Prostate gland (tissue), 2 donors: ENCODE results near the gene IL12RB2. TPM values are rescaled to one million over a fixed set of nuclear protein-coding genes. Genes with fewer than 3 reads are reported as not detected.
"Not testable (repeated sequence)": the region's sequence is repeated elsewhere in the genome, so short reads cannot be mapped to it uniquely, and the experiment has no call there.

Source experiments
- DNase-seq: peaks from one replicate; pipeline ENCODE4 v3.0.0-alpha.2; 2019; ENCODE audit warnings: low spot score
- H3K27ac ChIP-seq, 2 donors: fragments of 200-600 bp; sonication (generic); 2 replicates each; pipeline ENCODE4 v1.5.1; 2017 to 2019
- H3K27me3 ChIP-seq: fragments of 200-600 bp; sonication (generic); replicated peaks from 2 replicates; pipeline ENCODE4 v1.5.1; 2019; ENCODE audit not compliant: insufficient read depth
- H3K36me3 ChIP-seq, 2 donors: fragments of 200-600 bp; sonication (generic); 1 replicate in 1 of 2; 2 replicates in 1 of 2; pipeline versions ENCODE4 v1.5.1 to v1.8.1; 2017 to 2019
- H3K4me1 ChIP-seq: fragments of 200-600 bp; sonication (generic); replicated peaks from 2 replicates; pipeline ENCODE4 v1.5.1; 2019
- H3K4me3 ChIP-seq, 2 donors: fragments of 200-600 bp; sonication (generic); 2 replicates each; pipeline ENCODE4 v1.5.1; 2017 to 2019
- H3K9me3 ChIP-seq: fragments of 200-600 bp; sonication (generic); 2 replicates; pipeline ENCODE4 v1.5.1; 2017
- POLR2A ChIP-seq: fragments of 450-650 bp; IDR thresholded peaks from one replicate; pipeline ENCODE4 v1.6.1; 2016; ENCODE audit warnings: antibody characterized with exemption, mild to moderate bottlenecking
- POLR2AphosphoS5 ChIP-seq: sonication (generic); formaldehyde crosslinking; IDR thresholded peaks from one replicate; pipeline ENCODE4 v1.6.1; 2017; ENCODE audit warnings: antibody characterized with exemption
- WGBS: methylation state at CpG from one replicate; pipeline ENCODE4 v1.1.5; 2018; 5-methylcytosine and 5-hydroxymethylcytosine counted together
- intact Hi-C: fragments of 100-400 bp; cut with DNase I; formaldehyde crosslinking; loops from one replicate; pipeline ENCODE4 v1.14.2; 2022
- small RNA-seq, 2 donors: library from RNA; depleted of rRNA; stranded (forward); fragments of <200 nt; gene quantifications; one replicate each; pipeline ENCODE3, GENCODE V24; 2016
- total RNA-seq, 2 donors: library from RNA; depleted of rRNA; stranded (reverse); fragments of >200 nt; gene quantifications; one replicate each; pipeline ENCODE4 v1.1.0, GENCODE V29; 2016
- TF ChIP-seq, protein P1 (sequence below), 4 experiments: fragments of 200-600 bp in 2 of 4; fragments of 450-650 bp in 2 of 4; sonication (generic) in 2 of 4; IDR thresholded peaks; 1 replicate in 3 of 4; 2 replicates in 1 of 4; pipeline ENCODE4 v1.5.1; 2016 to 2019; ENCODE audit warnings: antibody characterized with exemption in 4 of 4, mild to moderate bottlenecking in 2 of 4, moderate library complexity in 2 of 4

IL12RB2 gene
- total RNA-seq, 2 donors from 2014 or later: 0.18 to 1.6 TPM

DNA sequence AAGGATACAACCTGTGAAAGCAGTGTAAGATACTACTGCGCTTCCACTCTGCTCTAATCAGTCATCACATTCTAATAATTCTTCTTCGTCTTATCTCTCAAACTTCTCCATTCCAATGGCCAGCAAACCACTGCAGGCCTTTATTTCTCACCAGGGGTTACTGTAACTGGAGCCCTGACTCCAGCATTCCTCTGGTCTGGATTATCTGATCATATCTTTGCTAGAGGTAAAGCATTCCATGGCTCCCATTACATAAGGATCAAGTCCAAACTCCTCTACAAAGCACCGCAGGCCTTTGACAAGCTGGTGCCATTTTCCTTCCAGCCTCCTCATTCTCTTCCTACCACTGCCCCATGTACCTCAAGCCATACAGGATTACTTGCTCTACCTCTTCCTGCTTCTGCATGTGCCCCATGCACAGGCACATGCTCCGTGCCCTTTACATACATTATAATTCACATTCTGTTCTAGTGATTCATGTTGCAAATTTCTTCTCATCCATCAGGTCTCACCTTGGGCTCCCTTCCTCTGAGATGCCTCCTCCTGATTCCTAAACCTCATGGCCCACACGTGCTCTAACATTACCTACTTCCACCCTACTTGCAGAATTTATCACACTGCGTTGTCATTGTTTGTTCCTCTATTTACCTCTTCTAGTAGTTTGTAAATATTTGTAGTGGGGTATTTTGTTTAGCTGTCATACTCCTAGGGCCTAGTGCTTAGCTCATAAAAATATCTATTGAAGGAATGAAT, 131.8 kb downstream of the IL12RB2 start:
- DNase-seq: no peak
- Histone ChIP-seq H3K36me3 (no peaks in the 10 kb centered on the region), H3K4me1 (no peaks in the 10 kb centered on the region), H3K27me3 (no peaks in the 10 kb centered on the region), H3K4me3 (no peak overlapping the region), H3K27ac (no peak overlapping the region), H3K9me3 (no peaks in the 10 kb centered on the region)
- intact Hi-C loops: loop anchor here (10.0 kb wide), 1 partner anchor 315 kb away; no protein-coding TSS in a partner anchor
- TF ChIP-seq, protein P1, sequence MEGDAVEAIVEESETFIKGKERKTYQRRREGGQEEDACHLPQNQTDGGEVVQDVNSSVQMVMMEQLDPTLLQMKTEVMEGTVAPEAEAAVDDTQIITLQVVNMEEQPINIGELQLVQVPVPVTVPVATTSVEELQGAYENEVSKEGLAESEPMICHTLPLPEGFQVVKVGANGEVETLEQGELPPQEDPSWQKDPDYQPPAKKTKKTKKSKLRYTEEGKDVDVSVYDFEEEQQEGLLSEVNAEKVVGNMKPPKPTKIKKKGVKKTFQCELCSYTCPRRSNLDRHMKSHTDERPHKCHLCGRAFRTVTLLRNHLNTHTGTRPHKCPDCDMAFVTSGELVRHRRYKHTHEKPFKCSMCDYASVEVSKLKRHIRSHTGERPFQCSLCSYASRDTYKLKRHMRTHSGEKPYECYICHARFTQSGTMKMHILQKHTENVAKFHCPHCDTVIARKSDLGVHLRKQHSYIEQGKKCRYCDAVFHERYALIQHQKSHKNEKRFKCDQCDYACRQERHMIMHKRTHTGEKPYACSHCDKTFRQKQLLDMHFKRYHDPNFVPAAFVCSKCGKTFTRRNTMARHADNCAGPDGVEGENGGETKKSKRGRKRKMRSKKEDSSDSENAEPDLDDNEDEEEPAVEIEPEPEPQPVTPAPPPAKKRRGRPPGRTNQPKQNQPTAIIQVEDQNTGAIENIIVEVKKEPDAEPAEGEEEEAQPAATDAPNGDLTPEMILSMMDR (IDR thresholded peaks at IDR 0.05): no peak
- TF ChIP-seq POLR2AphosphoS5: no peak
- no peak for TF ChIP-seq POLR2A
- 86% methylated on average over 6 of the region's 6 CpGs for WGBS

DNA sequence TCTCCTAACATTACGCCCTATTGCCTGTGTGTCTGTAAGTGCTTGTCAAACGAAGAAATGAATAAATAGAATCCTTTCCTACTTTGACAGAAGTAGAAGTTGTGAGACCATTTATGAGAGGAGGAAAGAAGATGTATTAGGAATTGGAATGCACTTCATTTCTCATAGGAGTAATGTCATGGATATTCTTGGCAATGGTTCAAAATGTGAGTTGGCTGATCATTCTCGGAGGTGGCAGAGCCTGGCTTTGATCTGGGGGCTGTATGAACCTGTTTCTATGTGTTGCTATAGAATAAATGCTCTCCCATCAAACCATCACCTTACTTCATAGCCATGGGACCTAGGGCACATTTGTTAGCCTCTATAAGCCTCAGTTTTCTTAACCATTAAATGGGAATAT, 132.7 kb downstream of the IL12RB2 start:
- Histone ChIP-seq H3K4me3 (no peak overlapping the region), H3K9me3 (no peaks in the 10 kb centered on the region), H3K27me3 (no peaks in the 10 kb centered on the region), H3K27ac (no peak overlapping the region), H3K4me1 (no peaks in the 10 kb centered on the region), H3K36me3 (no peaks in the 10 kb centered on the region)
- TF ChIP-seq POLR2A (no peak), POLR2AphosphoS5 (no peak)
- TF ChIP-seq, protein P1 (IDR thresholded peaks at IDR 0.05): no peak
- DNase-seq: no peak
- 57% methylated on average over 3 of the region's 3 CpGs for WGBS
- intact Hi-C loops: no loop called here

DNA sequence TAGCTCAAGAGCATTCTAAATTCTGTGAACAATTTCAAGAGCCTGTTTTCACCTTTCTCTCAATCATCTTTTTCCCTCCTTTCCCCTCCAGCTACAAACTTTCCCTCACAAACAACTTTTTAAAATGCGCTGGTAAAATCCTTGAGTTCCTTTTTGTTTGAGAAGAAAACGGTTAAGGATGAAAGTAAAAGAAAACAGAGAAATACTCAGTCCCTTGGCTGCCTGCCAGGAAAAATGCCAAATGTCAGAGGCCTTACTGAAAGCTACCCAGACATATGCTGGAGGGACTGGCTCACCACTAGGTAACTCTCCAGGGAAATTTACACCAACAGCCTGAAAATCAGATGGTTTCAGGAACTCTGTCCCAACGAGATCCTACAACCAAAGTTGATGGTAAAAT, 133.5 kb downstream of the IL12RB2 start:
- Histone ChIP-seq H3K27ac (no peak overlapping the region), H3K27me3 (no peaks in the 10 kb centered on the region), H3K4me3 (no peak overlapping the region), H3K4me1 (no peaks in the 10 kb centered on the region), H3K9me3 (no peaks in the 10 kb centered on the region), H3K36me3 (no peaks in the 10 kb centered on the region)
- TF ChIP-seq POLR2A (no peak), POLR2AphosphoS5 (no peak)
- TF ChIP-seq, protein P1 (IDR thresholded peaks at IDR 0.05): no peak
- 29% methylated on average over 3 of the region's 3 CpGs for WGBS
- intact Hi-C loops: no loop called here
- DNase-seq: no peak

DNA sequence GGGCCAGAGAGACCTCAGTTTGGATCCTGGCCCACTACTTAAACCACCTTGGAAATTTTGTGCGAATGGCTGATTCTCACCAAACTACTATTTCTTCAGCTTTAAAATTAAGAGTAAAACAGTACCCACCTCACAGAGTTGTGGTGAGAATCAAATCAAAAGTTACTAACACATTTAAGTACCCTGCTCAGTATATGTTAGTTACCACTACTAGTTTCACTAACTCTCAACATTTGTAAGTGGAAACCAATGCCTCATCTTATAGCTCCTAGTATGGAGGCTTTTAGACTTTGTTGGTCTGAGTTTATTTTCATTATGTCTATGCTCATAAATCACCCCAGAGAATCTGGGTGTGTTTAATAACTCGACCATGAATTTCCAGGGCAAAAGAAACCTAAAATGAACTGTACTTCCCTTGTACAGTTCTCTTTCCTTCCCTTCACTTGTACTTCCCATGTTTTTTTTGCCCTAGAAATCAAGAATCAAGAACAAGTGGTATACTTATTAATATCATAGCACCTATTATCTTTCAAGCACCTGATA, 134.1 kb downstream of the IL12RB2 start:
- intact Hi-C loops: no loop called here
- WGBS: 65% methylated on average over 2 of the region's 2 CpGs

DNA sequence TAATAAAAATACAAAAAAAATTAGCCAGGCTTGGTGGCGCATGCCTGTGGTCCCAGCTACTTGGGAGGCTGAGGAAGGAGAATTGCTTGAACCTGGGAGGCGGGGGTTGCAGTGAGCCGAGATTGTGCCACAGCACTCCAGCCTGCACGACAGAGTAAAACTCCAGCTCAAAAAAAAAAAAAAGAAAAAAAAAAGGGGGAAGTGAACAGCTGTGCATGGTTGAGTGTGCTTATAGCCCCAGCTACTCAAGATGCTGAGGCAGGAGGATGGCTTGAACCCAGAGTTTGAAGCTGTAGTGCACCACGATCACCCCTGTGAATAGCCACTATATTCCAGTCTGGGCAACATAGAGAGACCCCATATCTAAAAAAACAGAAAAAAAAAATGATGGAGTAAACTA, 138.3 kb downstream of the IL12RB2 start:
- H3K27ac ChIP-seq, intact Hi-C loops, H3K4me3 ChIP-seq, DNase-seq, H3K27me3 ChIP-seq, H3K4me1 ChIP-seq, H3K36me3 ChIP-seq, H3K9me3 ChIP-seq: not testable (repeated sequence)
- WGBS: 80% methylated on average over 5 of the region's 5 CpGs

More for the DNA sequence above, 134.1 kb downstream of the IL12RB2 start:
- no peak for DNase-seq
- Histone ChIP-seq H3K4me1 (no peaks in the 10 kb centered on the region), H3K4me3 (no peak overlapping the region), H3K27me3 (no peaks in the 10 kb centered on the region), H3K36me3 (no peaks in the 10 kb centered on the region), H3K9me3 (no peaks in the 10 kb centered on the region), H3K27ac (no peak overlapping the region)
- TF ChIP-seq POLR2A (no peak), POLR2AphosphoS5 (no peak)
- TF ChIP-seq, protein P1 (IDR thresholded peaks at IDR 0.05): no peak

Small RNAs within 50 kb of the gene (small RNA-seq; reads per million reads assigned to genes)
- gene RNU4ATAC4P (0 reads per million in 2 donors), gene RNU6-387P (0 reads per million in 2 donors)

Other genes with a start within 250 kb of the IL12RB2 start
- 1 to 10 TPM in 1 of 2 donors, not detected in 1; 5.4 TPM for gene C1orf141, start 172.9 kb upstream of the IL12RB2 start, total RNA-seq
- under 1 TPM in 1 of 2 donors, not detected in 1; 0.74 TPM for gene IL23R, start 141.4 kb upstream of the IL12RB2 start, total RNA-seq
- gene SERBP1, start 122.5 kb downstream of the IL12RB2 start, total RNA-seq: 100 to 1,000 TPM; 155 to 169 TPM